ENCODE data around the gene ANO3. TPM values are rescaled to one million over a fixed set of nuclear protein-coding genes. Genes with fewer than 3 reads are reported as not detected.

Gene ANO3
- total RNA-seq, 1 donor from 2014 or later: not detected

GRCh38 chr11:26703411-26704191 is 371.7 kb downstream of the ANO3 start:
- H3K4me3 ChIP-seq (ENCODE audit: low read depth, low read length): no peak overlapping the region
- DNase-seq (ENCODE audit: low read depth): no peak
- no peak for TF ChIP-seq CTCF (conservative IDR thresholded peaks at IDR 0.05; ENCODE audit: low read depth, low read length)

- no peak for TF ChIP-seq CTCF (conservative IDR thresholded peaks at IDR 0.05; ENCODE audit: low read depth, low read length)
- DNase-seq (ENCODE audit: low read depth): no peak
- no peak overlapping the region for H3K4me3 ChIP-seq (ENCODE audit: low read depth, low read length)
These were observed 372.3 kb downstream of the ANO3 start for GRCh38 chr11:26704249-26704648.

- no peak overlapping the region for H3K4me3 ChIP-seq (ENCODE audit: low read depth, low read length)
- no peak for DNase-seq (ENCODE audit: low read depth)
- no peak for TF ChIP-seq CTCF (conservative IDR thresholded peaks at IDR 0.05; ENCODE audit: low read depth, low read length)
These were observed 374.3 kb downstream of the ANO3 start for GRCh38 chr11:26706181-26706580.

GRCh38 chr11:26708736-26709456 is 377.0 kb downstream of the ANO3 start:
- H3K4me3 ChIP-seq (ENCODE audit: low read depth, low read length): no peak overlapping the region
- TF ChIP-seq CTCF (conservative IDR thresholded peaks at IDR 0.05; ENCODE audit: low read depth, low read length): no peak
- DNase-seq (ENCODE audit: low read depth): no peak

- no peak for TF ChIP-seq CTCF (conservative IDR thresholded peaks at IDR 0.05; ENCODE audit: low read depth, low read length)
- H3K4me3 ChIP-seq (ENCODE audit: low read depth, low read length): no peak overlapping the region
- no peak for DNase-seq (ENCODE audit: low read depth)
These were observed 378.6 kb downstream of the ANO3 start for GRCh38 chr11:26710489-26710888.

- no peak for TF ChIP-seq CTCF (conservative IDR thresholded peaks at IDR 0.05; ENCODE audit: low read depth, low read length)
- H3K4me3 ChIP-seq (ENCODE audit: low read depth, low read length): no peak overlapping the region
- DNase-seq (ENCODE audit: low read depth): no peak
These were observed 380.6 kb downstream of the ANO3 start for GRCh38 chr11:26712497-26712896.

Other genes starting within 250 kb of the ANO3 start
- gene MUC15, start 240.1 kb downstream of the ANO3 start, total RNA-seq: not detected in 2 replicates